Activated CD8-positive, alpha-beta memory T cell treated with anti-CD3 and anti-CD28 coated beads, Interleukin-2, amount 50 U/mL, for 1 hour (primary cell): Measurements from ENCODE around the gene ADGRD1.

ENCODE experiments used
- DNase-seq: peaks from one replicate; pipeline ENCODE4 v3.0.0-alpha.2; 2020; ENCODE audit errors: extremely low read depth

Gene ADGRD1

DNA sequence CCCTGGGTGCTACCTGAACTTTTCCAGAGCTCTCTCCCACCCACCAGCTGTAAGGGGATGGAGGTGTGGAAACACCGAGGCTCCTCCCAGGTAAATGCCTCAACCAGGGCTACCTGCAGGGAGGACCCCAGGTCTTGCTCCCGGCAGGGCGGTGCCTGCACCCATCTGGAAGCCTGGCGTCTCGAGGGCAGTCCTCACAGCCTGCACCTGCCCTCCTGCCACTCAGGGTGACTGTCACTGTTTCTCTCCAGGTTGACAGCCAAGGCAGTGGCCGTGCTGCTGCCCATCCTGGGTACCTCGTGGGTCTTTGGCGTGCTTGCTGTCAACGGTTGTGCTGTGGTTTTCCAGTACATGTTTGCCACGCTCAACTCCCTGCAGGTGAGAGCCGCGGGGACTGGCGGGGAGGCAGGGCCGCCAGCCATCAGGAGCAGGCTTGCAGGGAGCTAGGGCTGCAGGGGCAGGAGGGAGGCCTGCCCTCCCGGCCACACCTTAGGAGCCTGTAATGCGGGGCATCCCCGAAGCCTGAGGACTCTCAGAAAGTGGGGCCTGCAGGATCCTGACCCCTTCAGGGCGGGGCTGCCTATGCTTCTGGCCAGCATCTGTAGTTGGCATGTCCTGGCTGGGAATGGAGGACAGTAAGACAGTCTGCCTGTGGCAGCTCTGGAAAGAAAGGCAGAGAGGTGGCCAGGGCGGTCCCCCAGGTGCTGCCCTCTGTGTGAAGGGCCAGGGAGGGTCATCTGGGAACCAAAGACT, 182.3 kb downstream of the ADGRD1 start:
- DNase-seq, result no peak

DNA sequence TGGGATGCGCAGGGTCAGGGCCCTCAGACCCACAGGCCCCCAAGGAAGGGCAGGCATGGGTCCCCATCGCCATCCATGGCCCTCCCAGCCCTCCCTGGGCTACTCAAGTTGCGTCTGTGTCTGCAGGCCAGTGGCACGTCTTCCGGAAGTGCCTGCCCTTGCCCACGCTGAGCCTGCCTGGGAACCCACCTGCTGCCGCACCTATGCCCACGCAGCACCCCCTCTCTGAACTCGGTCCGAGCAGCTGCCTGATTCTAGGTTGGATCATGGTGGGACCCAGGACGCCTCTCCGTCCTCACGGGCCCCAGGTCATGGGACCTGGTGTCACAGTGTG, 182.8 kb downstream of the ADGRD1 start:
- DNase-seq, result no peak

DNA sequence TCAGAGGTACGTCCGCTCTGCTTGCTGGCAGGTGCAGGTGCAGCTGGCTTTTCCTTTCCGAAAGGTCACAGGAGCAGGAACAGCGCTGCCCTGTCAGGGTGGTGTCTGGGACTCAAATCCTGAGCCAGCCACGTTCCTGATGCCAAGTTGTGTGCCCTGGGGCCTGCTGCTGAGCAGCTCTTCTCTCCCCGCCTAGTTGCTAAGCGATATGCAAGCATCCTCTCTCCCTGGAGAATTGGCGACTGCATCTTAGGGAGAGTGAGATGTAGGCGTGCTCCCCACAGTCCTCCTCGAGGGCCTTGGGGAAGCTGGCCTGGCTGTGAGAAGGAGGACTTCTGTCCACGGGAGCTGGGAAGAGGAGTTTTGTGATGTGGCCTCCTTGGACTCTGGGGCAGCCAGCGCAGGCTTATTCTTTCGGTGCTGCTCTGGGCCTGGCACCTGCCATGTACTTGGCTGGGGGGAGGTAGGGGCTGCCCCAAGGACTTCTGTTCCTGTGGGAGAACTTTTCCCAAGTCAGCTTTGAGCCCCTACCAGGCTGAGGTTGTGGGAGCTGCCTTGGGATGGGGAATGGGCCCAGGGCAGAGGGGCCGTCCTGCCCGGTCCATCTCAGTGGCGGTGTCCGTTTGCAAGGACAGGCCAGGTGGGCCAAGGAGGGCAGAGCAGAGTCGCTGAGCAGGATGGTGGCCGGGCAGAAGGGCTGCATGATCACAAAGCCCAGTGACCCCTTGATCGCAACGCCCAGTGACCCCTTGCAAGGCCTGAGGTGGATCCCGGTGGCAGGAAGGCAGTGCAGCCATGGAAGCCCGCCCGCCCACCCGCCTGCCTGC, 183.5 kb downstream of the ADGRD1 start:
- DNase-seq, result no peak

DNA sequence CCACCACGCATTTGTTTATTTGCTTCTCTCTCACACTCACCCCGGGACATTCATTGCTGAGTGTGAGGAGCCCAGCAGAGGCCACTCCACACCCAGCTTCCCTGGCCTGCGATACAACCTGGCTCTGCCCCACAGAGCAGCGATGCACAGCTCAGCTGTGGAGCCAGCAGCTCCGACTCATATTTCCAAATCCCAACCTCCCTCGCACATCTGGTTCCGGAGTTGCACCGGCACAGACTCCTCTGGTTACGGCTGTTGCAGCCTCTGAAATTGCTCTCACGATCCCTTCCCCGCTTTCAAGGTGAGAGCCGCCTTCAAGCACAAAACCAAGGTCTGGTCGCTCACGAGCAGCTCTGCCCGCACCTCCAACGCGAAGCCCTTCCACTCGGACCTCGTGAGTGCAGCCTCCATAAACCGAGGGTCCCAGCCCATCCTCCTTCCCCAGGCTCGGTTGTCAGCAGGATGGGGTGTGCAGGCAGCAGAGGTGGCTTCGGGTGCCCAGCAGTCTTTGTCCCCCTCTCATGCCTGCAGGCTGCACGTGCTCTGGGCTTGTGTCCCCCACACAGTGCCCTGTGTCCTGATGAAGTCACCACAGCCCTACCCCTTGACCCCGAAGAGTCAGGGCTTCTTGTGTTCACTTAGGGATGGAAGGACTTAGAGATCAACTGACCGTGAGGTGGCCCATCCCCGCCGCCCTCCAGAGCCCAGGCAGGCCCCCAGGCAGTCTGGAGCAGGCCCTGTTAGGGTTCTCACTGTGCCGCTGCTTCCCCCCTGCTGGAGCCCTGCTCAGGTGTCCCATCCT, 184.3 kb downstream of the ADGRD1 start:
- DNase-seq, result no peak

DNA sequence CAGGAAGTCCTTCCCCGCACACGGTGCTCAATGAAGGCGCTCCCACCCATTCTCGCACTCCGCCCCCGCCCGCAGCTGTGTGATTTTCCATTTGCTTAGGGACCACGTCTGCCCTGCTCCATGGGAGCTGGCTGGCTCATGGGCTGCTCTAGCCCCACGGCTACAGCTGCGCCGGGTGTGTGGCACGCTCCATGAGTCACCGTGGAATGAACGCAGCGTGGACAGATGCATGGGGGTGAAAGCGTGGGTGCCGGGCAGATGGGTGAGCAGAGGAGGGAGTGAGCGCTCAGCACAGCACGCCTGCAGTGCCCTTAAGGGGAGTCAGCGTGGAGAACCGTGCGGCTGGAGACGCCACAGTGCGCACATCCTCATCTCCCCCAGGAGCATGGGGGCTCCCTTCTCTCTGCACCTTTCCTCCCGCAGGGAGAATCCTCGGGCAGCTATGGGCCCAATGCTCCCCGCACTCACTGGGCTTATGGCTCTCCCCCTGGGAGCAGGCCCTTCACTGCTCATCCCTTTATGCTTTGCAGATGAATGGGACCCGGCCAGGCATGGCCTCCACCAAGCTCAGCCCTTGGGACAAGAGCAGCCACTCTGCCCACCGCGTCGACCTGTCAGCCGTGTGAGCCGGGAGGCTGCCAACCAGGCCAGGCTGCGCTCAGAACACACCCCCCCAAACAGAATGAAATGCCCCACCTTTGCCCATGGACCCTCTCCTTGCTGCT, 185.1 kb downstream of the ADGRD1 start:
- no peak for DNase-seq

DNA sequence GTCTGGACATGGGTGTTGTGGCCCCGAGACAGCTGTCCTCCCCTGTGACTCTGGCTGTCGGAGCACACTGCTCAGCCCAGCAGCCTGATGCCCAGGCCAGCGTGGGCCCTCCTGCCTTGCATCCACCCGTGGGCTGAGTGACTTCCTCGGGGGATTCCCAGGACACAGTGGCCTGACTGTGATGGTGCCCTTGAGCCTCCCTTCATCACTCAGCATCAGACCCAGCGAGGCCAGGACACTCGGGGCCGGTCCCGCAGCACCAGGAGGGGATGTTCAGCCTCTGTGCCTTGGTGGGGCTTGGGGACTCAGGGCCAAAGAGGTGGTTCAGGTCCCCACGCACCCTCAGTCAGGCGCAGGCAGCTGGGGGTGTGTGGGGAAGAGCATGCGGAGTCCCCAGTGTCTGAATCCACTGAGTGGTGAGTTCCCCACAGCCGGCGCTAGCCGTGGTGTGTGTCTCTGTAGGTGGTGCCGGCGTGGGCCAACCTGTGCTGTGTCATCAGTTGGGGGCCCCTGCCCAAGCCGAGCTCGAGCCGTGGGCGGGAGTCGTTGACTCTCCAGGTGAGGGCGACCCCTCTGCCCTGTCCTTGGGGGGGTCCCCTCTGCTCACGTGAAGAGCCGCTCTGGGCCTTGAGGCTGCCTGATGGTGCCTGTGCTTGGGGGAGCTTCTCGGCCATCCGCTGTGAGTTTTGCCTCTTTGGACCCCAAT, 185.8 kb downstream of the ADGRD1 start:
- DNase-seq, result no peak

DNA sequence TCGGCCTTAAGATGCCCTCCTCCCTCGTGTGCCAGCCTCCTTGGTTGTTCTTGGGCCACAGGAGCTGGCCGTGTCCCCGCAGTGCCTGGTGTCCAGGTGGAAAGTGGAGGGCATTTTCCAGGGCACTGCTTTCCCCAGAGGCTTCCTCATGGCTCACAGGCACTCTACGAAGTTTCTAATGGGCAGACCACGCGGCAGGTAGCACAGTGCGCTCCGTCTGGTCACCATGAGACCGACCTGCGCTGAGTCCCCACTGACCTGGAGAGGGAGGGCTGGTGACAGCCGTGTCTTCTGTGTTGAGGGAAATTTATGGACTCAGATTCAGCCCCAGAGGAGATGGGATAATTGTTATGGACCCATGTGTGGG, 186.3 kb downstream of the ADGRD1 start:
- DNase-seq, result no peak

DNA sequence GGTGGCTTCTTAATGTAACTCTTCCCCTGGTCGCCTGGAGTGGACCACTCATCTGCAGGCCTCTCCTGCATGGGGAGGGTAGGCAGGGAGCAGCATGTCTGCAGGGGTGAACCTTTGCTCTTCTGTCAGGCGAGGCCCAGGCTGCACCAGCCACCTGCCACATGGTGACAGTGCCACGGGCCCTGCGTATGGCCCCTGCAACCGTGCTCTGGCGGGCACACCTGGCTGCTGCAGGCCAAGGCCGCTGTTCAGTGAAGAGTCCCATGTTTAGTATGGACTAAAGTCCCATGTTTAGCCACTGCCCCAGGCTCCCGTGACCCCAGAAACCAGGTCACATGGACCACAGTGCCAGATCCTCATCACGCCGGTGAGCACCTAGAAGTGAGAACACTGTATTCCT, 187.0 kb downstream of the ADGRD1 start:
- no peak for DNase-seq

DNA sequence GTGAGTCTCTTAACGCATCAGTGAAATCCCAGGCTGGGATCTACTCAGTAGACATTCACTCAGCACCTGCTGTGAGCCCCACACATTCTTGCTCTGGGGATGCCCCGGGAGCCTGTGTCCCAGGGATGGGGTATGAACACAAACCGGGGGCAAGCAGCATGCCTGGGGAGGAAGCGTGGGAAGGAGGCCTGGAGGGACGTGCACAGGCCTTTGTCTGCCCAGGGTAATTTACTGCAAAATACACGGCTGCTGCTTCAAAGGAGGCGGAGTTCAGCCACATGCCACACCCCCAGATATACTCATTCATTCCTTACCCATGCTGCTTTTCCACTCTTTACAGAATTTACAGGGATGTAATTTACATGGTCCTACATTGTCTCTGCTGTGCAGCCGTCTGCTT, 187.8 kb downstream of the ADGRD1 start:
- DNase-seq, result no peak

DNA sequence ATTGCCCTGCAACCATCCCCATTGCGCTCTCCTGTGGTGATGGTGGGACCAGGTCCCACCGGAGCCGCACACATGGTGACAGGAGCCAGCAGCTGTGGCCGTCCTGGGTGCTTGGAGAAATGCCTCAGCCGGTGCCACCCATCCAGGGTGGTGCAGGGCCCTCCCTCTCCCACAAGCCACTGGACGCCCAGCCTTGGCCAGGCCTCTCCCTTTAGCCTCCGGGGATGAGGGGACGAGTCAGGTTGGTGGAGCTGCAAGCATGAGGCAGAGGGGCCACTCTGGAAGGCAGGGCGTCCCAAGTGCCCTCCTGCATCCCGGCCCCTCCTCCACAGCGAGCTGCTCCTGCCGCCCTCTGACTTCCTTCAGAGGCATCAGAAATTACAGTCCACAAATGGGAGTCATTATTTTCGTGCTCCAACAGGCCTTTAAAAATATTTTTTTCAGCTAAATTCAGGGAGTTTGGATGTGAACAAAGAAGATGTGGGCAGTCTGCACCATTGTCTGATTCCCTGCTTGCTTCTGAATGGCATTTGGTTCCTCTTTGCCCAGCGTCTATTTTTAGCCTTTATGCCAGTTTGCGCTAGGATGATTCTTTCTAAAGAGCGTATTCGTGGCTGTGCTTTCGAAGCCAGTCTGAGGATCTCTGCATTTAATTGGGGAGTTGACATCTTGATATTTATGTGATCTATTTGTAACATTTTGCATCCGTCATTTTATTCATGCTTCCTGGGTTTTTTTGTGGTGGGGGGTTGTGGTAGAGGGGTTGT, 189.4 kb downstream of the ADGRD1 start:
- no peak for DNase-seq

DNA sequence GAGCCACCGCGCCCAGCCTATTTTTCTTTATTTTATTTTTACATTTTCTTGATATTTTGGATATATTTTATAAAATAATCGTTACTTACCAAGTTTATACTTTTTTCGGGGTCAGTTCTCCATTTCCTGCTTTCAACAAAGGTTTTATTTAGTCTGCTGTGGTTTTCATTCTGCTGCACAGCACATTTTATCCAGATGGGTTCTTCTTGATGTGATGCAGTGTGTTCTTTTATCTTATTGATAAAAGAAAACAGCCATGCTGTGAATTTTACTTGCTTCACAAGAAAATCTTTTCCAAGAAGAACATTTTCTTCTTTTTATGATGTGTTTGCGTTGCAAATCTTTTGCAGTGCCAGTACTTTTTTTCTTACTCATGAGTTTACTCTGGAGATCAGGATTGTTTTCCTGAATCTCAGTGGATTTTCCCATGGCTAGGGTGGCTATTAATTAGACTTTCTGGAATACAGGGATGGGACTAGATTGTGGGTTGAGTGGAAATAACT, 192.5 kb downstream of the ADGRD1 start:
- DNase-seq, result no peak

DNA sequence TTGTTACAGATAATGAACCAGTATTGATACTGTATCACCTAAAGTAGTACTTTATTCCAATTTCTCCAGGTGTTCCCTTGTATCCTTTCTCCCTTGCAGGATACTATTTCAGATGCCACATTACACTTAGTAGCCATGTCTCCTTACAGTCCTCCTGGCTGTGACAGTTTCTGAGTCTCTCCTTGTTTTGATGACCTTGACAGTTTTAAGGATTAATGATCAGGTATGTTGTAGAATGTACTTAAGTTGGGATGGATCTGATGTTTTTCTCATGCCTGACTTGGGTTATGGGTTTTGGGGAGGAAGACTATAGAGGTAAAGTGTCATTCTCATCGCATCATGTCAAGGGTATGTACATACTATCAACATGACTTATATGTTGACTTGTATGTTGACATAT, 193.6 kb downstream of the ADGRD1 start:
- DNase-seq, result no peak

DNA sequence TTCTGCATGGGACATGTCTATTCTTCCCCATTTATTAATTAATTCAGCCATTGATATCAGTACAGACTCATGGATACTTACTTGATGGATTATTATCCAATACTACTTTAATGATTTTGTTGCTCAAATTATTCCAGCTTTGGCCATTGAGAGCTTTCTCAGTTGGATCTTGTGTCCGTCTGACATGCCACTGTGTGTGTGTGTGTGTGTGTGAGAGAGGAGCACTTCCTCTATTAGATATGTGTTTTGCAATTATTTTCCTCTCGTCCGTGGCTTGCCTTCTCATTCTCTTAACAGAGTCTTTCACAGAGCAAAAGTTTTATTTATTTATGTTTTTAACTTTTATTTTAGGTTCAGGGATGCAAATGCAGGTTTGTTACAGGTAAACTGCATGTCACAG, 194.2 kb downstream of the ADGRD1 start:
- DNase-seq, result no peak

DNA sequence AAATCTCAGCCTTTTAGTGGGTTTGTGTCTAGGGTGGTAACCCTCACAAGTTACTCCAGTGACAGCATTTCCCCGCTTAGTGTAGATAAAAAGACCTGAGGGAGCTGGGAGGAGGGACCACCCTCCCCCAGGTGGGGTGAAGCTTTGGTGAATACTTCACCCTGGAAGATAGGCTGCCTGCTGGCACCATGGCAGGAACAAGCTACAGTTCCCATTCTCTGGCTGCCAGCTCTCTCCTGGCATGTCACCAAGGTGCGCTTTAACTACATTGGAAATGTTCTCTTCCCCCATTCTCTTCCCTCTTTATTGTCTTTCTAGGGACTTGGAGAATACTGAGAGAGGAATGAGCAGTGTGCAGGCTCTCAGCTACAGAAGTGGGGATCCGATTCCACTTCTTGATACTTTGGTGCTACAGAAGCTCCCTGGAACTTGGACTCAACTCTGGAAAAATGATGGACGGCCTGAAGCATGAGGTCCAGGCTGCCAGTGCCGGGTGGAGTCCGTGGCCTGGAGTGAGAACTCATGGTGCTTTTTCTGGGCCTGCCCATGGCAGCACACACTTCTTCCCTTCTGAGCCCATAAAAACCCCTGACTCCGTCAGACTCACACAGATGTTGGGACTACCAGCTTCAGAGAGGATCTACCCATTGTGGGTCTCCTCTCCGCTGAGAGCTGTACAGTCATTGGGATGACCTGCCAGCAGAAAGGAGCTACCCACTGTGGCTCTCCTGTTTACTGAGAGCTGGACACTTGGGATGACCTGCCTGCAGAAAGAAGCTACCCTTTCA, 198.0 kb downstream of the ADGRD1 start:
- DNase-seq, result no peak

DNA sequence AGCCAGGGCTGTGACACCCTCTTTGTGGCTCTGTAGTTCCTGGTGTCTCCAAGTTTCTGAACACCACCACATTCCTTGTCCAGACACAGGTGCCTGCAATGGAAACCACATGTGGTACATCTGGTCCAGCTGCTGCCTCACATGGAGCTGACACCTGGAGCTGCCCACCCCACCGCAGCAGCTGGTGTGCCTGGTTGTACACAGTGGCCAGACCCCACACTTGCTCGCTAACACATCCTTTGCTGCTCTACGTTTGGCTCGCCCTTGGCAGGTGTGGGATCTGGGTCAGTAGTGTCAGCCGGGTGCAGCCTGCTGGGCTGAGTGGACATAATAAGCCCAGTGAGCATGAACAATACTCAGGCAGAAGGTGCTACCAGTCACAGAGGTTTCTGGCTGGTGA, 198.9 kb downstream of the ADGRD1 start:
- DNase-seq, result no peak

DNA sequence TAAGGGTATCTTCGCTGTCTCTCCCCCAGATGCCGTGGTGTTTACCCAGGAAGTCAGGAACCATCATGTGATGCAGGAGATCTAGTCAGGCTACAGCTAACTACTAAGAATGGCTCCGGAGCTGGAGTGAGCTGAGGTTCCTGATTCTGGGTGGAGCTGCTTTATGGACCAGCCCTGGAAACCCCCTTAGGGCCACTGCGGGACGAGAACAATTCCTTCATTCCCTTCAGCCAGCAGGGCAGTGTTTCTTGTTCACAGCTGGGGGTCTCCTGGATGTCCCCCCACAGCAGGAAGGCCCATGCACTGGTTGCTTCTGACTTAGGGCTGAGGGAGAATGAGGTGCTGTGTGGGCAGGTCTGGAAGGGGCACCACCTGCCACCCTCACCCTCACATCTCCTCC, 199.3 kb downstream of the ADGRD1 start:
- DNase-seq, result no peak

DNA sequence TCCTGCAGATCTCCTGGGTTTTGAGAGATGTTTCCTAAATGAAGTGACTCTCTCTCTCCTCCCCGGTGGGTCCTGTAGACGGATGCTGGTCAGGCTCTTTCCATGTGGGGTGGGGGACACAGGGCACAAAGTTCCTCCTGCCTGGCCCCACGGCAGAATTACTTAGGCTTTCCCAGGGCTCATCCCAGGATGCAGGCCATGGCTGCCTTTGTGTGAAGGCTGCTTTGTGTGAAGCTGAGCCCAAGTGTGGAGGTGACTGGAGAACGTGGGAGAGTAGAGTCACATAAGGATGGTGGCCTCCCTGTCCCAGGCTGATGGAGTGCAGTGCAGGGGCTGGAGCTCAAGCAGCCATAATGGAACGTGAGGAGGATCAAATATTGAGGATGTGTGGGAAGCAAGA, 200.2 kb downstream of the ADGRD1 start:
- DNase-seq, result no peak

DNA sequence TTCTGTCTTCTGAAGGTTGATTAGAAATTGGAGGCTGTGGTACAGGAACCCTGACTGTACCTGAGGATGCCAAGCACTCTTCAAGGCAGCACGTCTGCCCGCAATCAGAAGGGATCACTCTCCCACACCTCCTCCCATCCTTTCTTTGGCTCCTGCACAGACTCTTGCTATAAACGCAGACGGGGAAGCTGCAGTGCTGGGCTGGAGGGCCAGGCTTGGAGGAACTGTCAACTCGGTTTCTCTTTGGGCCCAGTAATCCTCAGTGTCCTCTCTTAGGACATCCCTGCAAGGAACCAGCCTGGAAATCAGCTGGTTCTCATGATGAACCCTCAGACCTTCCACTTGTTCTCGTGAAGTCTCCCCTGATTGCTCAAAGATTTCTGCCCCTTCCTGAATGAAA, 201.4 kb downstream of the ADGRD1 start:
- no peak for DNase-seq

DNA sequence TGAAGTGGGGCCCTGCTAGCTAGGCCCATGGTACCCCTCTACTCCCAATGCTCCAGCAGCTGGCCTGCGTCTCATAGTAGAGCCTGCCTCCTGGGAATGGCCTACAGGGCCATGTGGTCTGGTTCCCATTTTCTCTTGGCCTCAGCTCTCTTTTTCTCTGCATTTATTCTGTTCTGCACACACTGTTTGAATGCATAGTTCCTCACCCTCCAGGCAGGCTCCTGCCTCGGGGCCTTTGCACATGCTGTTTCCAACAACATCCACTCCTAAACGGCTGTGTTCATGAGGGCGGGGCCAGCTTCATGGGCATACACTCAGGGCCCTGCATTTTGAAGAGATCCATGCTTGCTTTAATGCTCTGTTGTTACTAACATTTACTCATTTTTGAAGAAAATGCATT, 204.0 kb downstream of the ADGRD1 start:
- no peak for DNase-seq

DNA sequence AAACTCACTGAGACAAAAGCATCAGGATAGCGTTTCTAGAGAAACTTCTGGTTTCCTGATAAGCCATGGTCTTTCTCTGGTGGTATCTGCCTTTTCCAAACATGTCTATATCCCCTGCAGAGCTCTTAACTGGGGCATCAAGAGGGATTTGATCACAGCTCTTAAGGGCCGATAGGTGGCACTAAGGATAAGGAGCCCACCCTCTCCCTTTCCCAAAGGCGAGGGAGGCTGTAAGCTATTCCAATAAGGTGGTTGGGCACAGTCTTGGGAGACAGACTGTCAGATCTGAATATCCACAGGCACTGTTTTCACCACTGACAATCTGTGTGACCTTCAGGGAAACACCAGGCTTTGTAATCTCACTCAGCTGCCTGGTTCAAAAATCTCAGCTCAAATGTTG, 206.0 kb downstream of the ADGRD1 start:
- no peak for DNase-seq
